Transverse colon (tissue), 4 donors: Measurements from ENCODE around the gene GET4. TPM values are rescaled to one million over a fixed set of nuclear protein-coding genes. Genes with fewer than 3 reads are reported as not detected.
A peak's percentile ranks its signal among the peaks of the same experiment; 100 is the strongest.

Experiments
- DNase-seq: peaks from one replicate; pipeline ENCODE4 v3.0.0-alpha.2; 2019
- H3K27ac ChIP-seq, 4 donors: fragments of 200-600 bp; sonication (generic); 2 replicates each; pipeline ENCODE4 v1.5.1; 2016 to 2018; ENCODE audit warnings: inconsistent platforms in 4 of 4
- H3K27me3 ChIP-seq: fragments of 200-600 bp; sonication (generic); 2 replicates; pipeline ENCODE4 v1.5.1; 2017; ENCODE audit warnings: inconsistent platforms
- H3K36me3 ChIP-seq, 4 donors: fragments of 200-600 bp; sonication (generic); 2 replicates each; pipeline ENCODE4 v1.5.1; 2017 to 2019; ENCODE audit warnings: inconsistent platforms in 4 of 4
- H3K4me1 ChIP-seq, 4 donors: fragments of 200-600 bp; sonication (generic); 2 replicates each; pipeline ENCODE4 v1.5.1; 2017 to 2020; ENCODE audit warnings: inconsistent platforms in 4 of 4
- H3K4me3 ChIP-seq, 4 donors: fragments of 200-600 bp; sonication (generic); 1 replicate in 1 of 4; 2 replicates in 3 of 4; pipeline versions ENCODE4 v1.5.1 to v1.6.1; 2017 to 2019; ENCODE audit warnings: inconsistent platforms in 4 of 4
- H3K9me3 ChIP-seq, 2 donors: fragments of 200-600 bp; sonication (generic); 2 replicates each; pipeline ENCODE4 v1.5.1; 2017 to 2019; ENCODE audit warnings: inconsistent platforms in 2 of 2
- EP300 ChIP-seq: sonication (generic); formaldehyde crosslinking; IDR thresholded peaks from one replicate; pipeline ENCODE4 v1.6.1; 2017; ENCODE audit warnings: antibody characterized with exemption, low read depth
- POLR2A ChIP-seq: fragments of 450-650 bp; IDR thresholded peaks from one replicate; pipeline ENCODE4 v1.6.1; 2016; ENCODE audit warnings: antibody characterized with exemption, mild to moderate bottlenecking, moderate library complexity
- POLR2AphosphoS5 ChIP-seq, 3 donors: sonication (generic); formaldehyde crosslinking; IDR thresholded peaks; one replicate each; pipeline ENCODE4 v1.6.1; 2016; ENCODE audit warnings: antibody characterized with exemption in 3 of 3
- WGBS, 2 donors: methylation state at CpG; one replicate each; pipeline ENCODE4 v1.1.5; 2018; ENCODE audit warnings: low coverage in 1 of 2; 5-methylcytosine and 5-hydroxymethylcytosine counted together
- in situ Hi-C, 4 donors: fragments of 200-750 bp; cut with MboI; loops; one replicate each; pipeline versions ENCODE4 v1.15.0 to v1.15.1; 2017; ENCODE audit warnings: low sequenced_read_pairs in 3 of 4, low pct_ligation_motif_present in 1 of 4, low pct_unique_long_range_greater_than_20kb in 1 of 4
- intact Hi-C: fragments of 100-400 bp; cut with DNase I; formaldehyde crosslinking; loops from one replicate; pipeline ENCODE4 v1.15.1; 2023; ENCODE audit warnings: low total_unique reads
- total RNA-seq, 4 donors: library from RNA; depleted of rRNA; stranded (reverse); fragments of >200 nt; gene quantifications; one replicate each; pipeline ENCODE4 v1.1.0, GENCODE V29; 2016
- TF ChIP-seq, protein P1 (sequence below), 5 experiments: fragments of 200-600 bp in 3 of 5; fragments of 450-650 bp in 2 of 5; sonication (generic) in 3 of 5; IDR thresholded peaks; 1 replicate in 2 of 5; 2 replicates in 3 of 5; pipeline ENCODE4 v1.5.1; 2016 to 2017; ENCODE audit warnings: antibody characterized with exemption in 5 of 5, inconsistent platforms in 3 of 5, mild to moderate bottlenecking in 2 of 5, moderate library complexity in 1 of 5

GET4 gene
- total RNA-seq, 4 donors from 2014 or later = 49.4 to 116 (median 85.2) TPM

DNA sequence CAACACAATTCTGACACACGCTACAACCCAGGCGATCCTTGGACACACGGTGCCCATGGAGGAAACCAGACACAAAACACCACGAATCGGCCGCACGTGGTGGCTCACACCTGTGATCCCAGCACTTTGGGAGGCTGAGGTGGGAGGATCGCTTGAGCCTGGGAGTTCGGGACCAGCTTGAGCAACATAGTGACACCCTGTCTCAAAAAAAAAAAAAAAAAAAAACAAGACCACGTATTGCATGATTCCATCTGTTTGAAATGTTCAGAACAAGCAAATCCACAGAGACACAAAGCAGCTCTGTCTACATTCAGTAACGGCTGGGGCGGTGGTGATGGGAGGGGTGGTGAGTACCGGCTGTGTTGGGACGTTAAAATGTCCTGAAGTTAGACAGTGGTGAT, 53.0 kb downstream of the GET4 start:
- H3K4me3 ChIP-seq = no peak overlapping the region
- no peaks in the 10 kb centered on the region for H3K36me3 ChIP-seq
- 80 to 87% methylated on average over 8 to 14 of the region's 14 CpGs for WGBS, 2 donors
- in situ Hi-C loops = no loop called here
- peak overlapping the region; percentile 51 to 90 (median 90) for H3K27ac ChIP-seq
- no peaks in the 10 kb centered on the region for H3K9me3 ChIP-seq
- peaks cover 28 to 44% (median 36%) of the 10 kb centered on the region in 4 donors for H3K4me1 ChIP-seq
- intact Hi-C loops = loop anchor here (5.0 kb wide), 1 partner anchor 508 kb away; no protein-coding TSS in a partner anchor
- TF ChIP-seq POLR2AphosphoS5 (IDR thresholded peaks at IDR 0.05) = no peak
- no peaks in the 10 kb centered on the region for H3K27me3 ChIP-seq
- DNase-seq = peak; percentile 4

DNA sequence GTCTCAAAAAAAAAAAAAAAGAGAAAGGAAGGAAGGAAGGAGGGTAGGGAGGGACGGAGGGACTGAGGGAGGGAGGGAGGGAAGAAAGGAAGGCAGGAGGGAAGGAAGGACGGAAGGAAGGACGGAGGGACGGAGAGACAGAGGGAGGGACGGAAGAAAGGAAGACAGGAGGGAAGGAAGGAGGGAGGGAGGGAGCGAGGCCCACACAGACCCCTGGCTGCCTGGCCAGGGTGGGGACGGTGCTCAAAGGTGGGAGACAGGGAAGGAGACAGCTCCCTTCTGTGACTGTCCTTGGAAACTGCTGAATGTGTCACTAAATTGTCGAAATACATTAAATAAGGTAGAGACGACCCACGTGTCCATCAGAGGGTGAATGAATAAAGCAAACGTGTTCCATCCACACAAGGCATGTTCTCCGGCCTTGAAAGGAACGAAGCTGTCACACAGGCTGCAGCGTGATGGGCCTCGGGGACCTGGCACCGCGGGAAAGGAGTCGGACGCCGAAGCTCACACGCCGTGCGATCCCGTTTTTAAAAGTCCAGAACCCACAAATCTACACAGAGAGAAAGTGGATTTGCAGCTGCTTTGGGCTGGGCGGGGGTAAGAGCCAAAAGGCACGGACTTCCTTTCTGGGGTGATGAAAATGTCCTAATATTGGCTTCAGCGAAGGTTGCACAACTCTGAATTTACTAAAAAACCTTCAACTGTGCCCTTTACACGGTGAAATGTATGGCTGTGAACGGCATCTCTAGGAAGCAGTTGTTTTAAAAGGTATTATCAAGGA, 54.8 kb downstream of the GET4 start:
- H3K27ac ChIP-seq = no peak overlapping the region
- H3K9me3 ChIP-seq = no peaks in the 10 kb centered on the region
- WGBS, 2 donors = 79% methylated on average over 11 to 29 of the region's 29 CpGs
- in situ Hi-C loops (no loop called here), intact Hi-C loops (no loop called here)
- peak; percentile 5 for DNase-seq
- H3K36me3 ChIP-seq = no peaks in the 10 kb centered on the region
- no peaks in the 10 kb centered on the region for H3K27me3 ChIP-seq
- peaks cover 10 to 26% (median 17%) of the 10 kb centered on the region in 4 donors for H3K4me1 ChIP-seq
- H3K4me3 ChIP-seq = no peak overlapping the region
- TF ChIP-seq EP300 (no peak), POLR2A (no peak), POLR2AphosphoS5 (IDR thresholded peaks at IDR 0.05) (no peak)
- TF ChIP-seq, protein P1, sequence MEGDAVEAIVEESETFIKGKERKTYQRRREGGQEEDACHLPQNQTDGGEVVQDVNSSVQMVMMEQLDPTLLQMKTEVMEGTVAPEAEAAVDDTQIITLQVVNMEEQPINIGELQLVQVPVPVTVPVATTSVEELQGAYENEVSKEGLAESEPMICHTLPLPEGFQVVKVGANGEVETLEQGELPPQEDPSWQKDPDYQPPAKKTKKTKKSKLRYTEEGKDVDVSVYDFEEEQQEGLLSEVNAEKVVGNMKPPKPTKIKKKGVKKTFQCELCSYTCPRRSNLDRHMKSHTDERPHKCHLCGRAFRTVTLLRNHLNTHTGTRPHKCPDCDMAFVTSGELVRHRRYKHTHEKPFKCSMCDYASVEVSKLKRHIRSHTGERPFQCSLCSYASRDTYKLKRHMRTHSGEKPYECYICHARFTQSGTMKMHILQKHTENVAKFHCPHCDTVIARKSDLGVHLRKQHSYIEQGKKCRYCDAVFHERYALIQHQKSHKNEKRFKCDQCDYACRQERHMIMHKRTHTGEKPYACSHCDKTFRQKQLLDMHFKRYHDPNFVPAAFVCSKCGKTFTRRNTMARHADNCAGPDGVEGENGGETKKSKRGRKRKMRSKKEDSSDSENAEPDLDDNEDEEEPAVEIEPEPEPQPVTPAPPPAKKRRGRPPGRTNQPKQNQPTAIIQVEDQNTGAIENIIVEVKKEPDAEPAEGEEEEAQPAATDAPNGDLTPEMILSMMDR (IDR thresholded peaks at IDR 0.05) = no peak

DNA sequence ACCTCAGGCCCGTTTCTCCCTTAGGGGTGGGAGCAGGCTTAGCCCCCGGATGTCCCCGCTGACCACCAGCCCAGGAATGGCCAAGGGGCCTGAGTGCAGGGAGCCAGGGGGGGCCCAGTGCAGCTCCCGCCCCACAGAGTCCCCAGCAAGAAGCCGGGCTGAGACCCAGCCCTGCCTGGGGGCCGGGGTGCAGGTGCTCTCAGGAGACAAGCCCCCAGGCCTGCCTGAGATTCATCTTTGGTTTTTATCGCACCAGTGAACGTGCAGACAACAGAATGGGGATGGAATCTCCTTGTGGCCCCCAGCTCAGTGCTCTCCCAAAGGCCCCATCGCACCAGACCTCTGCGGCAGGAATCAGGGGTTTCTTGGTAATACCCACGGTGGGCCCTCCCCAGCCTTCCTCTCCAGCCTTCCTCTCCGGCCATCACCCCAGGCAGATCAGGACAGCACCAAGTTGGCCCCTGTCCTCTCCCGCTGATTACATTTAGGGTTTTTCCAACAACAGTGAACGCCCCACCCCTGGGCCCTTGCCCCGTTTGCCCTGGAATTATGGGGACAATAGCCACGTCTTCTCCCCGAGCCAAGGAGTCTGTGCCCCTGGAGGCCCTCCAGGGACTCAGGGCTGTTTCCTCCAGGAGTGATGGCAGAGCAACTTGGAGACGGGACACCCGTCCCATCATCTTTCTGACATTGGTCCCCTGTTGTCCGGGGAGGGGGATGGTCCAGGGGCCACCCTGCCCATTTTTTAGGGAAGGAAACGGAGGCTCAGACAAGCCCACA, 55.7 kb downstream of the GET4 start:
- H3K36me3 ChIP-seq = no peaks in the 10 kb centered on the region
- no peak overlapping the region for H3K4me3 ChIP-seq
- no peaks in the 10 kb centered on the region for H3K9me3 ChIP-seq
- no peaks in the 10 kb centered on the region for H3K27me3 ChIP-seq
- TF ChIP-seq, protein P1 (IDR thresholded peaks at IDR 0.05) = no peak
- intact Hi-C loops = no loop called here
- peaks cover 4 to 19% (median 9%) of the 10 kb centered on the region in 4 donors for H3K4me1 ChIP-seq
- no peak overlapping the region for H3K27ac ChIP-seq
- WGBS, 2 donors = 93 to 100% methylated on average over 1 to 19 of the region's 21 CpGs
- DNase-seq = peak; percentile 5
- in situ Hi-C loops = no loop called here

DNA sequence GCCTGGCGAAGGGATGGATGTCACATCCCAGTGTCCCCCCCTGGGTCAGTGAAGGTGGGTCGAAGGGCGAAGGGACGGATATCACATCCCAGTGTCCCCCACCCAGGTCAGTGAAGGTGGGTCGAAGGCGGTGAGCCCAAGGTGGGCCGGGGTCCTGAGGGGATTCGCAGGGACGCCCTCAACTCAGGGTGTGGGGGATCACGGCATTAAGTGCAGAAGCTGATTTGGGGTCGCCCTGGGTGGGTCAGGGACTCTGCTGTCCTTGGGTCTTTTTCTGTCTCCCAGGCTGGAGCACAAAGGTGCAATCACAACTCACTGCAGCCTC, 56.3 kb downstream of the GET4 start:
- TF ChIP-seq POLR2A (no peak), EP300 (no peak), POLR2AphosphoS5 (IDR thresholded peaks at IDR 0.05) (no peak)
- TF ChIP-seq, protein P1 (IDR thresholded peaks at IDR 0.05) = no peak
- DNase-seq = no peak

More for the DNA sequence above, 56.3 kb downstream of the GET4 start:
- H3K27me3 ChIP-seq = no peaks in the 10 kb centered on the region
- WGBS, 2 donors = 97% methylated on average over 6 to 11 of the region's 11 CpGs
- in situ Hi-C loops (no loop called here), intact Hi-C loops (no loop called here)
- H3K4me1 ChIP-seq = peaks cover 0 to 13% (median 4%) of the 10 kb centered on the region in 4 donors
- H3K36me3 ChIP-seq = no peaks in the 10 kb centered on the region
- H3K9me3 ChIP-seq = no peaks in the 10 kb centered on the region
- H3K4me3 ChIP-seq = no peak overlapping the region
- no peak overlapping the region for H3K27ac ChIP-seq
